Activated CD8-positive, alpha-beta memory T cell treated with anti-CD3 and anti-CD28 coated beads, Interleukin-2, amount 50 U/mL, for 24 hours (primary cell): Measurements from ENCODE around the gene MTHFS.
"Not testable (repeated sequence)": the region's sequence is repeated elsewhere in the genome, so short reads cannot be mapped to it uniquely, and the experiment has no call there.

Experiments used
- DNase-seq: peaks from one replicate; pipeline ENCODE4 v3.0.0-alpha.2; 2020; ENCODE audit errors: extremely low read depth

Gene MTHFS

DNA sequence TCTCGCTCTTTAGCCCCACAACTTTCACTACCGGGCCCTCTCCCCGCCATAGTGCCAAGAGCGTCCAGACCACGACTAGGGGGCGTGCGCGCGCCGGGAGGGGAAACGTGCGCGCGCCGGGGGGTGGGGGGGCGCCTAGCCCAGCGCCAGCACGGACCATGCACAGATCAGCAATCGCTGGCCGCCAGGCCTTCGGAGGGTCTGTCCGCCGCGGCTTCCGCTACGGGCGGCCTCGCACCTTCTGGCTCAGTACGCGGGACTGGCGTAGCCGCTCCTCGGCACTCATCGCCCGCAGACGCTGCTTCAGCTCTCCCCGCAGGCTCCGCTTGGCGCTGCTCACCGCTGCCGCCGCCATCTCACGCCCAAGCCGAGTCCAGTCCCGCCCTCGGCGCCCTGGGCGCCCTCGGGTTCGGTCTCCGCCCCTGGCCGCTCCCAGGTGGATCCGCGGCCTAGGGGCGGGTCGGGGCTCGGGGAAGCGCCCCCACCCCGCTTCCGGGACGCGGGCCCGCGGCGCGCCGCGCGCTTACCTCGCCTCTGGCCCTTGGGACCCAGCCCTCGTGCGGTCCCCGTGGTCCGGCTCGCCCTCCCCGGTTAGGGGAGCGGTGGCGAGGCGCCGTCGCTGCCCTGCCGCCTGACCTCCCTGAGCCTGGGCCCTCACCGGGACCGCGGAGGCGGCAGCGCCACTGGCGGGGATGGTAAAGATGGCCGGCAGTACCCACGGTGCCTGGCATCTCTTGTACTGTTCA lies at the start of gene MTHFS:
Gene MTHFS, minus strand, starts transcription at position 381 of the 746 bp plus-strand sequence. Its CDS starts 26 bp downstream, at position 355.
- no peak for DNase-seq

DNA sequence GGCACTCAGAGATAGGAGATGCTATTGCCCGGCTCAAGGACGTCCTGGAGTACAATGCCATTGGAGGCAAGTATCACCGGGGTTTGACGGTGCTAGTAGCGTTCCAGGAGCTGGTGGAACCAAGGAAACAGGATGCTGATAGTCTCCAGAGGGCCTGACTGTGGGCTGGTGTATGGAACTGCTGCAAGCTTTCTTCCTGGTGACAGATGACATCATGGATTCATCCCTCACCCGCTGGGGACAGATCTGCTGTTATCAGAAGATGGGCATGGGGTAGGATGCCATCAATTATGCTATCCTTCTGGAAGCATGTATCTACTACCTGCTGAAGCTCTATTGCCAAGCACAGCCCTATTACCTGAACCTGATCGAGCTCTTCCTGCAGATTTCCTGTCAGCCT lies 47.8 kb upstream of the MTHFS start:
- no peak for DNase-seq

DNA sequence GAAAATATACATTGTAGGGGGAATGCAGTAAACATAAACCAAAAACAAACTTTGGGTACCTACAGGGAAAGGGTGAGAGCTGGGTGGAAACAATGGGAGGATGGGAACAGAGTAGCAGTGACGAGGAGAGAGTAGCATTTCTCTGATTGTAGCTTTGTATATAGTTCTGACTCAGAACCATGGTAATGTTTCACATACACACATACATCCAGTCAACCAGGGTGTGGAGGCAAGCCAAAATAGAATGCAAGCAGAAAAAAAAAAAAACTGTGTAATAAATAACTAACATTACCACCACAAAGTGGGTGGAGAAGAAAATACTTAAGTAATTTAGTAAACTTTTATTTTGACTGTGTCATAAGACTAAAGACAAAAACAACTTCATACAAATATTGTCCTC lies 47.0 kb upstream of the MTHFS start:
- no peak for DNase-seq

DNA sequence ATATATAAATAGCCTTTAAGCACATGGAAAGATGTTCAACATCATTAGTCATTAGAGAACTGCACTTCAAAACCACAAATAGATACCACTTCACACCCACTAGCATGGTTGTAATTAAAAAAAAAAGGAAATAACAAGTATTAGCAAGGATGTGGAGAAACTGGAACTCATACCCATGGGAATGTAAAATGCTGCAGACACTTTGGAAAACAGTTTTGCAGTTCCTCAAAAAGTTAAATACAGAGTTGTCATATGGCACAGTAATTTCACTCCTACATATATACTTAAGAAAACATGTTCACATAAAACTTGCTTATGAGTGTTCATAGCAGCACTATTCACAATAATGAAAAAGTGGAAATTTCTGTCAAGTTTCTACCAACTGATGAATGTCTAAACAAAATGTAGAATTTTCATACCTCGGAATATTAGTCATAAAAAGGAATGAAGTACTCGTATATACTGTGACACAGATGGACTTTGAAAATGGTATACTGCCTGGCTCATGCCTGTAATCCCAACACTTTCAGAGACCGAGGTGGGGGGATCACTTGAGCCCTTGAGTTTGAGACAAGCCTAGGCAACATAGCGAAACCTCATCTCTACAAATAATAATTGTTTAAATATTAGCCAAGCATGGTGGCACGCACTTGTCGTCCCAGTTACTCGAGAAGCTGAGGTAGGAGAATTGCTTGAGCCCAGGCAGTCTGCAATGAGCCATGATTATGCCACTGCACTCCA lies 46.1 kb upstream of the MTHFS start:
- no peak for DNase-seq

DNA sequence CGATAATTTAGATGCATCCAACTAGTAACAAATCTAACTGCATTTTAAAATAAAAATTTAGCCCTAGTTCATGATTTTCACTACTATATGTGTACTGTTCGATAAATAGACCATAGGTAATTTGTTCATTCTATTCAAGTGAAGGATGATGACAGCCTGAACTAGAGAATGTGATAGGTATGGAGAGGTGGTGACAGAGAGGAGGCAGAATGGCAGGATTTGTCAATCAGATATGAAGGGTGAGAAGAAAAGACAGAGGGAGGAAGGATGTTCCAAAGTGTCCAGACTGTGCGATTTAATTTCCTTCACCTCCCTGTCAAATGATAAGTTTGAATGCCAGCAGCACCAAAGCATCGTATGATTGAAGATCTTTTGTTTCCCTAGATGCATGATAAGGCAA lies 42.6 kb upstream of the MTHFS start:
- DNase-seq = no peak

DNA sequence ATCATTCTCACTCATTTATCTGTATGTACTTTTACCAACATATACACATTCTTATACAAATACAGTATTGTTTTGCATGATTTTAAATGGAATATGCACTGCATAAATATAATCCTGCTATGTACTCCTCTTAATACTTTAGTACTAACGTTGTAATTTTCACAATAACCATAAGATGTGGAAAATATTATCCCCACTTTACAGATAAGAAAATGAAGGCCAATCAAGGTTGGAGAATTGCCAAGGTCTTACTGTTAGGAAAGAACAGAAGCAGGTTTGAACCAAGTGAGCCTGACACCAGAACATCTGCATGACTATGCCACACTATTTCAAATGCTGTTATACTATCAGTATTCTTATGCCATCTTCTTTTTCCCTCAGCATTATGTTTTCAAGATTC lies 41.3 kb upstream of the MTHFS start:
- DNase-seq = no peak

DNA sequence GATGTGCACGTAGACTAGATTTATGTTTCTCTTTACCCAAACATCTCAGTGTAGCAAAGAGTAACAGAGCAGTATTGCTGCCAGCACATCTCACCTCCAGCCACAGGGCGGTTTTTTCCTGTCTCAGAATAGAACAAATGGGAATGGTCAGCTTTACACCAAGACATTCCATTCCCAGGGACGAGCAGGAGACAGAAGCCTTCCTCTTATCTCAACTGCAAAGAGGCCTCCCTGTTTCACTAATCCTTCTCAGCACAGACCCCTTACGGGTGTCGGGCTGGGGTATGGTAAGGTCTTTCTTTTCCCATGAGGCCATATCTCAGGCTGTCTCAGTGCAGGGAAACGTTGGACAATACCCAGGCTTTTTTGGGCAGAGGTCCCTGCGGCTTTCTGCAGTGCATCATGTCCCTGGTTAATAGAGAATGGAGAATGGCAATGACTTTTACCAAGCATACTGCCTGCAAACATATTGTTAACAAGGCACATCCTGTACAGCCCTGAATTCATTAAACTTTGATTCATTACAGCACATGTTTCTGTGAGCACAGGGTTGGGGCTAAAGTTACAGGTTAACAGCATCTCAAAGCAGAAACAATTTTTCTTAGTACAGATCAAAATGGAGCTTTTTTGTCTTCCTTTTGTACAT lies 38.9 kb upstream of the MTHFS start:
- not testable (repeated sequence) for DNase-seq

DNA sequence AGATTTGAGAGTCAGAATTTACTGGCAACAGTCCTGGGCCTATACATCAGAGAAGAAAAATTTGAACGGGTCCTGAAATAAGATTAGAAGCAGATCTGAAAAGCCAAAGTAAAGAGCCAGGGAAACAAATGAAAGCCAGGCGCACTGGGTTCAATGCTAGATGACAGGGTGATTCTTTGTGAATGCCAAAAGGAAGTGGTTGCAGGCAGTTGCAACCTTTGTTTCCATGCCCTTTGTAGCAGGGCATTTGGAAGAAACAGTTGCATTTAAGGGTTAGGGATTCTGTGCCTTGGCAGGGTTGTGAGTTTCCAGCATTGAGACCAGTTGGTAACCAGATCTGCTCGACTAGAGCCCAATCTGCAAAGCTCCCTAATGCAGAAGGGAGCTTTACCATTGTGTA lies 36.4 kb upstream of the MTHFS start:
- no peak for DNase-seq

DNA sequence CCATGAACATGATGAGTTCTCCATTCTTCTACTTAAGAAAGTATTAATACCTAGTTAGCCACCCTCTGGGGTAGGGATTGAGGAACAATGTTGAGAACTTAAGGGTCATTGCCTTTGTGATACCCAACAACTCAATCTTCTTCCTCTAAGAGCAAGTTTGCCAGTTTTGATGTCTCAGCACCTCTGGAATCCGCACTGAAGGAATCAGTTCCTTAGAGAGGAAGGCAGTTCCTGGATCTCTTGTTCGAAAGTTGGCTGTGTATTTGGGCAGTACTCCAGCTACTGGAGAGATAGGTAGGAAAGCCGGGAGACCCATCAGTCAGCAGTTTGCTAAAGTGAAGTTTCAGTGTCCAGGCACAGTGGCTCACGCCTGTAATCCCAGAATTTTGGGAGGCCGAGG lies 35.6 kb upstream of the MTHFS start:
- DNase-seq = no peak

DNA sequence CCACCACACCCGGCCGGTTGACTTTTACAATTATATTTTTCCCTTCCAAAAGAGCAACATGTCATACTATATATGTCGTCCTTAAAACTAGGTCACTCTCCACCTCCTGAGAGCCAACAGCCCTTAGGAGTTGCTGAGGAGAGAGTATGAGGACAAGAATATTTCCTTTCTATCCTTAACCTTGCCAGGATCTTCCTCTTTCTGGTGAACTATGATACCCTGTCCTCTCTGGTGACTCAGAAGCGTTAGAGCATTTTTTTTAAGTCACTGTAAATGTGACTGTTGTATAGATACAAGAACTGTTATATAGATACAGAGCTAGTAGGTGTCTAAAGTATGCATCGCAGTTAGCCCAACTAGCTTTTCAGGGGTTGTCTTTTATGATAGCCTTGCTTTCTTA lies 33.7 kb upstream of the MTHFS start:
- no peak for DNase-seq

DNA sequence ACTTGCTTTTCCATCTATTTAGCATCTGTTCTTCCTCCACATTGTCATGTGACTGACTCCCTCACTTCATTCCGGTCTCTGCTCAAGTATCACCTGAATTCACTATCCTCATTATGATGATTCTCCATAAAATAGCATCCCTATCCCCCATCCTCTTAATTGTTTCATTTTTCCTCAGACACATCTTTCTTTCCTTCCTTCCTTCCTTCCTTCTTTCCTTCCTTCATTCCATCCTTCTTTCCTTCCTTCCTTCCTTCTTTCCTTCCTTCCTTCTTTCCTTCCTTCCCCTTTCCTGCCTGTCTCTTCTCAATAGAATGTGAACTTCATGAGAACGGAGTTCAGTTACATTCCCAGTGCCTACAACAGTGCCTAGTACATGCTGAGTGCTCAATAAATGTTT lies 32.6 kb upstream of the MTHFS start:
- DNase-seq = no peak

DNA sequence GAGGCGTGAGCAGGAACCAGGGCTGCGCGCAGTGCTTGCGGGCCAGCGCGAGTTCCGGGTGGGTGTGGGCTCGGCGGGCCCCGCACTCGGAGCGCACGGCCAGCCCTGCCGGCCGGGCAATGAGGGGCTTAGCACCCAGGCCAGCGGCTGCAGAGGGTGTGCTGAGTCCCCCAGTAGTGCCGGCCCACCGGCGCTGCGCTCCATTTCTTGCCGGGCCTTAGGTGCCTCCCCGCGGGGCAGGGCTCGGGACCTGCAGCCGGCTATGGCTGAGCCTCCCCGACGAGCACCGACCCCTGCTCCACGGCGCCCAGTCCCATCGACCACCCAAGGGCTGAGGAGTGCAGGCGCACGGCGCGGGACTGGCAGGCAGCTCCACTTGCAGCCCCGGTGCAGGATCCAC lies 29.3 kb upstream of the MTHFS start:
- DNase-seq = not testable (repeated sequence)

DNA sequence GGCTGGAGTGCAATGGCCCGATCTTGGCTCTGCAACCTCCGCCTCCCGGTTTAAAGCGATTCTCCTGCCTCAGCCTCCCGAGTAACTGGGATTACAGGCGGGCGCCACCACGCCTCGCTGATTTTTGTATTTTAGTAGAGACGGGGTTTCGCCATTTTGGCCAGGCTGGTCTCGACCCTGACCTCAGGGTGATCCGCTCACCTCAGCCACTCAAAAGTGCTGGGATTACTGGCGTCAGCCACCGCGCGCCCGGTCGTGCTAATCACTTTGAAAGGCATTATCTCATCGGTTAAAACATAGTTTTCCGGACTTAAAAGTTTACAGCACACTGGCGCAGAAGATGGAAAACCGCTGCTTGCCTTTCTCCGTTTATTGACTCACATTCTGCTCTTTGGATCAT lies 27.6 kb upstream of the MTHFS start:
- no peak for DNase-seq

DNA sequence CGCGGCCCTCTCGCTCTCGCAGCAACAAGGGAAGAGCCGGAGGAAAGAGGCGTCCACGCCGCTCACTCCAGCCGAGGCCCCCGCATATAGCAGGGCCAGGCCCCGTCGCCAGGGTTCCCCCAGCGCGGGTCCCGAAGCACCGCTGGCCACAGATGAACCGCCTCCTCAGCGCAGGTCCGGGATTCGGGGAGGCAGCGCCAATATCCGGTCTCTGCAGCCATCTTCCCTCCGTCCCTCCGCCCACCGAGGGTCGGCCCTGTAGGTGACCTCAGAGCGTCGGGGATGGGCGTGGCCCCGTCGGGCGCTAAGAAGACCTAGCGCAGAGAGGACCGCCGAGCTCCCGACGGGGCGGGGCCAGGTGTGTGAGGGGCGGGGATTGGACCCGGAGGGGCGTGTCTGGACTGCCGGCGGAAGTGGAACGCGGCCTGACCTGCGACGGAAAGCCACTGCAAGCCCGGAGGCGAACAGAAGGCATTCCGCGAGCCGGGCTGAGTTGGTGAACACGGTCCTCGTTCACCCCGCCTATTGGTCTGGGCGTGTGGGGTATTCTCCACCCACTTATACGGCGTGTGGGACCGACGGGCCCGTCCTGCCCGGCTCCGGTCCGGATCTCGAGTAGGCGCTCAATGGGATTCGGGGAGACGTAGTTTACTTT lies 26.8 kb upstream of the MTHFS start:
- peak; percentile 88 for DNase-seq

DNA sequence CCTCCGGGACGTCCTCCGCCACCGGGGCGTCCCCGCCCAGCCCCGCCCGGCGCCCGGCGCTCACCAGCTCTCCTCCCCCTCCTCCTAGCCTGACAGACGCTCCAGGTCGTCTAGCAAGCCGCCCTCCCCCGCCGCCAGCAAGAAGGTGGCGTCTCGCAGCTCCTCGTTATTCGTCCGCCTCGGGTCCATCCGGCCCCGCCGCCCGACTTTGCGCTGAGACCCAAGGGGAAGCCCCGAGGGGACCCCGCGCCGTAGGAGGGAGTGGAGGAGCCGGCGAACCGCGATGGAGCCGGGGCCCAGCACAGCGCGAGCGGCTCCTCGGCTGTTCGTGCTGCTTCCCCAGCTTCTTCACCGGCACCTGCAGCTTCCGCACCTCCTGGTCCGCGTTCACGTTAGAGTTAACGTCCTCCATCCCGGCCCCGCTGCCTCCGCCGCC lies 26.3 kb upstream of the MTHFS start:
- peak; percentile 23 for DNase-seq

DNA sequence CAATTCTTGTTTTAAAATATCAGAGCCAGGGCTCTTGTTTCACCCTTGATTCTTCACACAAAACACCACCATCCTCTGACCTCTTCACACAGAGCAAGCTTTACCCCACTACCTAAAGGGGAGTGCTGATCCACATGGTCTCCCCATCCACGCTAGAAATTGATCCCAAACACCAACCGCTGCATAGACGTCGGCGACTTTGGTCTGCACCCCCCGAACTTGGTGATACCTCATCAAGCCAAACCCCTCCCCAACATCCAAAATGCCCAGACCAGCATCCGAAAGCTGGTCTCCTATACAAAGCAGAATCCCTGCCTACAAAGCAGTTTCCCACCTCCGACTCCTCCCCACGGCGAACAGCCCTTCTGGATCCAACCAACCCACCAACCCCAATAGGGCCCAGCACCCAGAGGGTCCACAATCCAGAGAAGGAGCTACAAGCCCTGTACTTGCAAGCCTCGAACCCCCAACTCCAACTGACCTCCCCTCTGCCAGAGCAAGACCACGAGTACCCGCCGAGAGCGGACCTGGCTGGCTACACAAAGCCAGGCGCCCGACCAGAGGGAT lies 25.8 kb upstream of the MTHFS start:
- no peak for DNase-seq

DNA sequence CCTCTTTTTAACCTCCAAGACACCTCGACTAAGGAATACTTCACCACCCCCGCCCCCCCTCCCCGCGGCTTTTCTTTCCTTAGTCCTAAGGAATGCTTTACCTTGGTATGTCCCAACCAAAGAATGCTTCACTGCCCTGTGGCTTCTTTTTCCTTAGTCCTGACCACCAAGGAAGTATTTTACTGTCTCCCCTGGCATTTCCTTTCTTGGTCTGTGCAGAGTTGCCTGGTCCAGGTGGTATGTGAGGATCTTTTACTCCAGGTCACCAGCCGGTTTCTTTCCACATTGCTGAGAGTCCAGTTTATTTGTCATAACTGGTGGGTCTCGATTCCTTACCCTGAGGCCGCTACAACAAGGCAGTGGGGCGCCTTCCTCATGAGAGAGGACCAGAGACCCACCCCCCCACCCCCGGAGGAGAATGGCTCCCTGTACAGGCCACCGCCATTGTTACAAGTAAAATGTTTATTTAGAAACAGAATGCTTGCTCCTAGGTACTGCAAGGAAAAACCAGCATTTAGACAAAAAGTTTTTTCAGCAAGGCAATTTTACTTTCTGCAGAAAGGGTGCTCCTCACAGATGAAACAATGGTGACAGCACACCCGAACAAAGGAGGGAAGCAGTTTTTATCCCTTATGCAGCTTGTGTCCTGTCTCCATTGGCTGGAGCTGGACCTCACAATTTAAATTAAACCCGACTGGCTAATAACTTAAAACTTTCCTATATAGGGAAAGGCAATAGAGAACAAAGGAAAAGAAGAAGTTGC lies 23.1 kb upstream of the MTHFS start:
- DNase-seq = no peak

DNA sequence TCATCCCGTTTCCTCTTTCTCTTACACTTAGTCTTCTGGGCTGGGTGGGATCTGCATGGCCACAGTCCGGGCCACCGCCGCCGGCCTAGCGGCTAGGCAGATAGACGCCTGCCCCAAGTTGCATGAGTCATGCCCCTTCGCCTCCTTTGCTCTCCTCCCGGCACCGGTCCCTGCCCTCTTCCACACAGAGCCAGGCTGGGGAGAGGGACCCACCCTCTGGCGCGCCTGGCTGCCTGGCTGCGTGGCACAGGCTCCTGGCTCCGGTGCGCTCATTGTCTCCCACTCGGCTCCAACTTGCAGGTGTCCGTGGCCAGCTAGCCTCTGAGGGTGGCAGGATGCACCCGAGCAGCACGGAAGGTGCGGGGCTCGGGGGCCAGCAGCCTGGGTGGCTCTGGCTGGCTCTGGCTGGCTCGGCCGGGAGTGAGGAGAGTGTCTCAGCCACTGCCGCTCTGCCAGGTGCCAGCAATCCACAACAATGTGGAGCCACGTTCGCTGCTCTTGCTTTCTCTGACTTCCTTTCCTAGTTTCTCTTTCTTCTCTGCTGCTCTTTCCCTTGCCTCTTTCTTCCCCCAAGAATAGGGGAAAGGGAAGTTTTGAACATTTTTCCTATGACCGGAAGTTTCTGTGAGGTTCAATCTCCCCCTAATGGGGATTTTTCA lies 22.4 kb upstream of the MTHFS start:
- DNase-seq = no peak

DNA sequence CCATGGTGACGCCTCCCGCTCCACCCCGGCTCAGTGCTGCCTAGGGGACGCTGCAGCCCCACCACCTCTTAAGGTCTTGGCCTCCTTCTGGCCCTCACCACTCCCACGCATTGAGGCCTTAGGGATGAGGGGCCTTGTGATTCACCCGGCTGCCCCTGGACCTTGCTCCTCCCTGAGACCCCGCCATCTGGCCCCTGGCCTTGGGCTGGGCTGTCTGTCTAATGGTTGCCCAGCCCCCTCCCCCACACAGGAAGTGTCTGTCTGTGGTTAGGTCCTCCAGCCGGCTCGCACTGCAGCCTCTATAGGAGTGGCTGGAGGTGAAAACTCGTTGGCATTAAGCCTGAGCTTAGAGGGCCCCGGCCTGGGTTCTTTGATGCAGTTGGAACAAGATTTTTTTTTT lies 21.5 kb upstream of the MTHFS start:
- no peak for DNase-seq

DNA sequence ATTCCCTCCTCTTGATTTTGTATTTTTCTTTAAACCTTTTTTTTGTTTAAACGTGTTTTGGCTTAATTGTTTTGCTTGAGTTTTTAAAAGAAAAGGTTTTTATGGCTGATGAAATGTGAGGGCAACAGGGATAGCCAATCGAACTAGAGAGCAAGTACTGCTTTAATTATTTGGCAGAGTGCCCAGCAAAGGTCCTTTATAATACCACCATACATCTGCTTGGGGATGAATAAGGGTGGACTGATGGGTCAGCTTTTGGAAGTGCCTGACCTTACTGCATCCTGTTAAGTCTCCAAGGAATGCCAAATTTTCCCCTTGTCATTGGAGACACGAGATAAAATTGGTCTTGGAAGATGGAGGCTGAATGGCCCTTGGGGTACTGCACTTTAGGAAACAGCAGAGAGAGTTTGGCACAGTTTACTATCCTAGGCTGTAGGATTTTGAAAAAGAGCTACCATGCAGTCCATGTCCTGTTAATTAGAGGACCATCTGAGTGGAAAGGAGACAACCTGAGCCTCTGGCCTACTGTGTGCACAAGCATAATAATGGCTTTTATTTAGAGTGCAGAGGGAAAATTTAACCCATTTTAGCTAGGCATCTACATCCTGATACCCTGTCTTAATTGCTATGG lies 19.8 kb upstream of the MTHFS start:
- no peak for DNase-seq
